Epithelial cell of esophagus (primary cell): Measurements from ENCODE around the gene RAB29.

Experiments used
- DNase-seq: peaks from one replicate; pipeline ENCODE4 v3.0.0; 2010; ENCODE audit warnings: low read depth
- H3K4me3 ChIP-seq: 2 replicates; pipeline ENCODE4 v1.5.1; 2011; ENCODE audit warnings: mild to moderate bottlenecking, low read length, control low read depth
- TF ChIP-seq, protein P1 (sequence below): IDR thresholded peaks from 2 replicates; pipeline ENCODE4 v1.5.1; 2011; ENCODE audit warnings: low read depth, mild to moderate bottlenecking, low read length, control low read depth, inconsistent platforms; ENCODE audit not compliant: insufficient read depth; ENCODE audit errors: missing control alignments

The RAB29 gene

DNA sequence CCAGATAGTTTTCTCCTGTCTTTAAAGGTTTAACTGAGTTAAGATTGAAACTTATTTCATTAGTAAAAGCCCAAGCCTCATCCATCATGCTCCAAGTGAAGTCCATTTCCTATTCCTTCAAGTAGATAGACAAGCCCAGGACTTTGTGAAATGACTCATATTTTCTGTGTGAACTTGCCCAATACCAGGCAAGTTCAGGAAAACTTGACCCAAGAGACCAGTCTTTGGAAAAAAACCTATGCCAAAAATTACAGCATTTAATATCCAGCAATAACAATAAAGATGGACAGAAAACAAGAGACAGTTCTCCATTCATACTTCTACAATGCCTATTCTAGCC lies 405 bp upstream of the RAB29 start:
- TF ChIP-seq, protein P1, sequence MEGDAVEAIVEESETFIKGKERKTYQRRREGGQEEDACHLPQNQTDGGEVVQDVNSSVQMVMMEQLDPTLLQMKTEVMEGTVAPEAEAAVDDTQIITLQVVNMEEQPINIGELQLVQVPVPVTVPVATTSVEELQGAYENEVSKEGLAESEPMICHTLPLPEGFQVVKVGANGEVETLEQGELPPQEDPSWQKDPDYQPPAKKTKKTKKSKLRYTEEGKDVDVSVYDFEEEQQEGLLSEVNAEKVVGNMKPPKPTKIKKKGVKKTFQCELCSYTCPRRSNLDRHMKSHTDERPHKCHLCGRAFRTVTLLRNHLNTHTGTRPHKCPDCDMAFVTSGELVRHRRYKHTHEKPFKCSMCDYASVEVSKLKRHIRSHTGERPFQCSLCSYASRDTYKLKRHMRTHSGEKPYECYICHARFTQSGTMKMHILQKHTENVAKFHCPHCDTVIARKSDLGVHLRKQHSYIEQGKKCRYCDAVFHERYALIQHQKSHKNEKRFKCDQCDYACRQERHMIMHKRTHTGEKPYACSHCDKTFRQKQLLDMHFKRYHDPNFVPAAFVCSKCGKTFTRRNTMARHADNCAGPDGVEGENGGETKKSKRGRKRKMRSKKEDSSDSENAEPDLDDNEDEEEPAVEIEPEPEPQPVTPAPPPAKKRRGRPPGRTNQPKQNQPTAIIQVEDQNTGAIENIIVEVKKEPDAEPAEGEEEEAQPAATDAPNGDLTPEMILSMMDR: no peak
- H3K4me3 ChIP-seq: peak overlapping the region; percentile 91
- peak; percentile 65 for DNase-seq

DNA sequence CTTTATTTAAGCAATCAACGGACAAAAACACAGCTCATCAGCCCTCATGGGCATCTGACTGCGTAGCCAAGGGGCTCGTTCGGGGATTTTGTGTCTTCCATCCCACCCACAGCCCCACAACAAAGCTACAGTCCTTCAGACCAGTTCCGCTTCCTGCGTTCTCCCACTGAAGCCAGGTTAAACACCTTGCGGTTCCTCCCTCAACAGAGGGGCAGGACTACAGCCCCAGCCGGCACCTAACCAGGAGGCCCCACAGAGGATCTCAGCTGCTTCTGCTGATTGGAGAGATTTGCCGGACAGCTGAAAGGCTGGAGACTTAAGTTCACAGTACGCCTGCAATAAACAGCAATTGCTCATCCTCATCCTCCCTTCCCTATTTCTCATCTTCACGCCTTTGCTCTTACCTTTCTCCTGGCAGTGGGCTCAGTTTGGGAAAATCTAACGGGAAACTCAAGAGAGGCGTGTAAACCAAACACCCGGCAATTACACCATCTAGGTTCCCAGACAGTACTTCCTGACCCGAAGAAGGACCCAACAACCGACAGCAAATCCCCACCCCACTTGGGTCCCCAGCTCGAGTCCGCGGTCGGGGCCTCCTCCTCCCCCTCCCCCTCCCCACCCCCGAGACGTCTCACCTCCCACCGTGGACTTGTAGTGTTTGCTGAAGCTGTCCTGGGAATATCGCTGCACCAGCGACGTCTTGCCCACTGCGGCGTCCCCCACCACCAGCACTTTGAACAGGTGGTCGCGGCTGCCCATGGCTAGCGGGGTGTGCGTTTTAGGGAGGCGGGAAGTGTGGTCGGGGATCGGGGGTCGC lies 876 bp downstream of the RAB29 start:
- peak overlapping the region; percentile 91 for H3K4me3 ChIP-seq
- peak; percentile 10 for DNase-seq

DNA sequence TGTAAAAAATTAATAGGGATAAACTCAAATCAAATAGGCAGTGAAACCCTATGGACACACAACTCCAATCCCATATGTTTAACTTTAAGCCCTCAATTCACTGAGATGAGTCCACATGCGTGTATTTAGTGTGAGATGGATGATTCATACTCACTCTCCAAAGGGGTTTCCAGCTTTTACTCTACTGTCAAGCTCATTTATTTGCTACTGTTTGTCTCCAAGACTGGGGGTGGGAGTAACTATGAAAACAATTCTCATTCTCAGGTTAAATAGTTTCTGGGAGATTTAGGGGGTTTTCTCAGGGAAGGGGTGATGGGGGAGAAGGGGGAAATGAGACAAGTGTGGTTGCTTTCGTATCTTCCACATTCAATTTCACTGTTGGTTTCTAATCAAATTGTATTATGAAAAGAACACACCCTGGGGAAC lies 2.7 kb downstream of the RAB29 start:
- TF ChIP-seq, protein P1: no peak
- DNase-seq: no peak
- H3K4me3 ChIP-seq: no peak overlapping the region

More for the DNA sequence above, 876 bp downstream of the RAB29 start:
- TF ChIP-seq, protein P1: no peak

DNA sequence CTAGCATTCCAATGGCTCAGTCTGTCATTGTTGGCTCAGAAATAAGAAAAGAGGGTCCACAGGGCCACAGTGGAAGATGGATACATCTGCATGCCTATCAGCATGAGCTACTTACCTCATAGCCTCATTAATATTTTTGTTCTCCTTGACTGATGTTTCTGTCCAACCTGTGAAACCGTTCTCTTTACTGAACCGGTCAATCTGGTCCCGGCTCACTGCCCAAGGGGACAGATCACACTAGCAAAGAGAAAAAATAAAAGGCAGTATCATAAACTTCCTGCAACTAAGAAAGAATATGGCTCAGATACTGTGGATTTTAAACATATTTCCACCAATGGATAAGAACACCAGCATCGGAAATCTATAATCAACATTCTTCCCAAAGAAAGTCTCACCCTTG lies 4.7 kb downstream of the RAB29 start:
- TF ChIP-seq, protein P1: no peak
- H3K4me3 ChIP-seq: no peak overlapping the region
- peak; percentile 55 for DNase-seq

DNA sequence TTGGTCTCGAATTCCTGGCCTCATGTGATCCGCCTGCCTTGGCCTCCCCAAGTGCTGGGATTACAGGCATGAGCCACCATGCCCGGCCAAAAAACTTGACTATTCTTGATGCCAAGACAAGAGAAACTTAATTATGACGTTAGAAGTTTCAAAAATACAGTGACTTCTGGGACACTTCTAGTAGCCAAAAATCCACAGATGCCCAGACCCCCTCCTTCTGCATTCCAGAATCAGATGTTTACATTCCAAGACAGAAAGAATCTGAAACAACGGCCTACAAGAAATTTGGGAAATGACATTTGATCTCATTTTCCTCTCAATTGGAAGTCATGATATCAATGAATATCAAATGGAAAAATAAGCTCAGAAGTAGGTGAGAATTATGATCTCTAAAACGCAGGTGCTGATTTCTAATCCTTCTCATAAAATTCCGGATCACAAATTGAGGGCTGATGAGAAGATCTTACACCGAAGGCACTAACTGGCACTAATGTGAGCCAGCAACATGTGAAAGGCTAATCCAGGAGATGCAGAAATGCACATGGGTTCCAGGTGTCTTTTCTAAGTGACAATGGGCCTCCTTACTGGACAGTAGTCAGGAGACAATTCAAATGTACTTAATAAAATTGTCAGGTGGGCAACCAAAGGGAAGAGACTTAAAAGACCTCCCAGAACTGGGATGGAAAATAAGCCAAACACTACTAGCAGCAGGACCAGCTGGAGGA lies 5.5 kb downstream of the RAB29 start:
- TF ChIP-seq, protein P1: no peak
- no peak for DNase-seq
- no peak overlapping the region for H3K4me3 ChIP-seq

DNA sequence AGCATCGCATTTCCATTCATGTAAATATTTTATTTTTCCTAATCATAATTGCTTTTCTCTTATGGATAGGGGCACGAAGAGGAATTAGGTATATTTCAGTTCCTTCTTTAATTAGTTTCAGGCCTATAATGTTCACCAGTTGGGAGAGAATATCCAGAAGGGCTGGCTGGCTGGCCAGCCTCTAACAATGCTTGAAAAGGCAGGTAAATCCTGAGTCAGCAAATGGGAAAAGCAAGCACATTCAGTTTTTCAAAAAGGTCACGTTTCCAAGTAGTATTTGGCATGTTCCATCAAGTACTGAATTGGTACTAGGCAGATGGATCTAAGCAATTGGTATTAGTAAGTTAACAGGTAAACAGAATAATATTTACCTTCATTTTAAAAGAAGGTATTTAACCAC lies 8.0 kb downstream of the RAB29 start:
- H3K4me3 ChIP-seq: no peak overlapping the region
- TF ChIP-seq, protein P1: no peak
- peak; percentile 36 for DNase-seq
